Forelimb muscle (tissue), 1 donor: ENCODE measurements around the gene TCF12. TPM values are rescaled to one million over a fixed set of nuclear protein-coding genes. Genes with fewer than 3 reads are reported as not detected.

Experiments
- DNase-seq: peaks from one replicate; pipeline ENCODE4 v3.0.0-alpha.2; 2013; ENCODE audit warnings: low read depth
- polyA plus RNA-seq: library from polyadenylated mRNA; unstranded; fragments of 120-200 nt; gene quantifications from one replicate; pipeline ENCODE4 v1.2.1, GENCODE V29; 2013; ENCODE audit not compliant: insufficient read length

TCF12 gene
- polyA plus RNA-seq, 1 donor: 109 TPM

DNA sequence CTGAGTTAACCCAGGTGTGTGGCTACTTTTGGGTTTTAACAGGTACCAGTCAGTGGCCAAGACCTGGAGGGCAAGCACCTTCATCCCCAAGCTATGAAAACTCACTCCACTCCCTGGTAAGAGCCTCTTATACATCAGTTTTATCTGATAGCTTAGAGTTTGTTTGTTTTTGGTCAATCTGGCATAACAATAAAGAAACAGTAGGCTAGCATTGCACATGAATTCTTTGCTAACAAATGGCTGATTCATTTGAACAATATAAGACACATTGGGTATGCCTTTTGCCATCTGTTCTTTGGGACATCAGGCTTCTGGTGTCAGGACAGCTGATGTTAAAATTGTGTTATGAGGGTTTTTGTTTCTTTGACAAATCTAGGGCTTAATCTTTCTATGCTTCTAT is 332.9 kb downstream of the TCF12 start:
- no peak for DNase-seq

DNA sequence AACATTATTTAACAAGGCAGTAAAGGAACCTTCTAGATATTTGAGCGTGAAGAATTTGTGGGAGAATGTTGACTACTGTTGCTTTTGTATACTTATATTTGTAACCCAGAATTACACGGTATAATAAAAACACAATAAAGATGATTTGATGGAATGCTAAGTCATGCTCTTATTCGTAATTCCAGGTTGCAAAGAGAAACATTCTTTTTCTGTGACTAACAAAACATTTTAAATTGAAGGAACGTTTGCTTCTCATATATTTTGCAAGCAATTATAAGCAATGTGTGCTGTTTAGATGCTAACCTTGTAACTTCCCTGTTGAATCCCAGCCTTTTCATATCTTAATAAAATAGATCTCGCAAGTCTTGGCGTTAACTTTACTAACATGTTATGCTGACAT is 333.5 kb downstream of the TCF12 start:
- no peak for DNase-seq

DNA sequence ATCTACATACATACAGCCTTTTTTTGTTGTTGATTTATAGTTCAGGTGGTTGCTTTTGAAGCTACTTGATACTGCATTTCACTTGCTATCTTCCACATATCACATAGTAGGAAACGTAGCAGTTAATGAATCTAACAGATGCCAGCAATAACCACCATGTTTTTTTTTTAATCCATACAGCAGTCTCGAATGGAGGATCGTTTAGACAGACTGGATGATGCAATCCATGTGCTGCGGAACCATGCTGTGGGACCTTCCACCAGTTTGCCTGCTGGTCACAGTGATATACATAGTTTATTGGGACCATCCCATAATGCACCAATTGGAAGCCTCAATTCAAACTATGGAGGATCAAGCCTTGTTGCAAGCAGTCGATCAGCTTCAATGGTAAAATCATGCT is 334.6 kb downstream of the TCF12 start:
- DNase-seq: no peak

DNA sequence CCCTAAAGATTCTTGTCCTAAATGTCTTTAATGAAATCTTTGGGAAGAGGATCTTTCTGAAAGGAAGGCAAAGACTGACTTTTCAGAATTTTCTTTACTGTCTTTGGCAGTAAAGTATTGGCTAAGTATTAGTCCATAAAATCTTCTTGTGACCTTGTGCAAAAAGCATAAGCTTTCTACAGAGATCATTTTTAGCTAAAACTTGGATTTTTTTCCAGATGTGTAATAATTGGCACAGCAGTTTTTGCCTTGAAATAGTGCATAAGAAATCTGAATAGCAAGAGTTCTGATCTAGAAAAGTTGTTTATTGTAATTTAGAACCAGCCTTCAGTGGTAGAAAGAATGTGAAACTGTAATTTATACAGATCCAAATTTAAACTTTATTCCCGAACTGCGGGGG is 335.1 kb downstream of the TCF12 start:
- peak; percentile 25 for DNase-seq

DNA sequence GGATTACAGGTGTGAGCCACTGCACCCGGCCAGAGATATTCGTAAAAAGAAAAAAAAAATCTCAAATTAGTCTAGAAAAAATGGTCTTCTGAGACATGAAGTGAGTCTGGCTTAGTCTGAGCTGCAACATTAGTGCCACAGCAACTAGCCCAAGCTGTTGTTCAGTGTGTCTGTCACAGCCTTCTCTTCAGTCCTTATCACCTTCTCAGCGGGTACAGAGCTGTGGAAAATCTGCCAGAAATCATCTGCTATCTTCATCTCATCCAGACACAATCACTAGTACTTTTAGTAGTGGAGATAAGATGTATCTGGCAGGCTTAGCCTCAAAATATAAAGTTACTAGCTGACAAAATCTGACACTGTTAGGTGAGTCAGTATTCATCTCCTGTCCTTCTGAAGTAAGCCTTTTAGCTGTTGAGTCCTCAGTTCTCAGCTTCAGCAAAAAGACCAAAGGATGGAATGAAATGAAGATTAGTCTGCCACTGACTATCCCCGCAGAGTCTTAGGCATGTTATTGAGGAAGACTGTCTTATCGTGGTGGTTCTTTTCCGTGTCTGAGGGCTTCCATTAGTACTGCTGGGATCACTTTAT is 337.4 kb downstream of the TCF12 start:
- no peak for DNase-seq

DNA sequence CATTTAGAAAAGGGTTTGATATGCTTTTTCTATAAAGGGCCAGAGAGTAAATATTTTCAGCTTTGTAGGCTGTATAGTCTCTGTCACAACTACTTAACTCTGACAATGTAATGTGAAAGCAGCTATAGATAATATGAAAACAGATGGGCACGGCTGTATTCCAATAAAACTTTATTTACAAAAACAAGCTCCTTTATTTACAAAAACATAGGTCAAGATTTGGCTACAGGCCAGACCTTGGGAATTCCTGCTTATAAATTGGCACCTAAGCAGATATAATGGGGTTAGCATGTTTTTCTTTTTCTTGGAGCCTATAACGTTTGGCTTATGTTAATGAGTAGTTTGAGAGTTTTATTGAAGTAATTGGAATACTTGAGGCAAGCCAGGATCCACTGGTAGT is 338.5 kb downstream of the TCF12 start:
- no peak for DNase-seq

DNA sequence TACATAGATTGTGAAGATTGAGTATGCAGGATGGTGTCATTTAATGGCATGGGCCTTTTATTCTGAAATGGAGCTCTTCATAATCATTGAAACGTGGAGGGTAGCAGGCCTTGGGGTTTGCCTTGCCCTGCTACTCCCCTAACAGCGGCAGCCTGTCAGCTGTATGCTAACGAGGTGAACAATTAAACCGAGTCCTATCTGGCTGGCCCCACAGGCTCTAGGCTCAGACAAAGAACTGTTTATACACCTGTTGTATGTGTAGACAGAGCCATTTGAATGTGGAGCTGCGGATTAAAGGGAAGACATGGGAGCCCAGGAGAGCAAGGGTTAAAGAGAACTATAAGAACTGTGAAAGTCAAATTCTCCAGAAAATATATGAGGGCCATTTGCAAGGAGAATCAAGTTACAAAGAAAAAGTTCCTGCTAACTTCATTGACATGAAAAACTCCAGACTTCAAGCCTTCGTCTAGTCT is 341.2 kb downstream of the TCF12 start:
- DNase-seq: no peak

DNA sequence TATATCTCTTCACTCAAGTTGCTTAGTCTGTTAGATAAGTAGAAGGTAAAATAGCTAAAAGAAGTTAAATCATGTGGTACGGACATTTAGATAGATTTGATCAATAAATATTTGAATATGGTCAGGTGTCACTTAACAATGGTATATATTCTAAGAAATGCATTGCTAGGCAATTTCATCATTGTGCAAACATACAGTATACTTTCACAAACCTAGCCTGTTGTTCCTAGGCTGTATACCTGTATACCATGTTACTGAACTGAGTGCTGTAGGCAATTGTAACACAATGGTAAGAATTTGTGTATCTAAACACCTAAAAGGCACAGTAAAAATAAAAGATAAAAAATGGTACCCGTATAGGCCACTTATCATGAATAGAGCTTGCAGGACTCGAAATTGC is 345.1 kb downstream of the TCF12 start:
- DNase-seq: no peak

DNA sequence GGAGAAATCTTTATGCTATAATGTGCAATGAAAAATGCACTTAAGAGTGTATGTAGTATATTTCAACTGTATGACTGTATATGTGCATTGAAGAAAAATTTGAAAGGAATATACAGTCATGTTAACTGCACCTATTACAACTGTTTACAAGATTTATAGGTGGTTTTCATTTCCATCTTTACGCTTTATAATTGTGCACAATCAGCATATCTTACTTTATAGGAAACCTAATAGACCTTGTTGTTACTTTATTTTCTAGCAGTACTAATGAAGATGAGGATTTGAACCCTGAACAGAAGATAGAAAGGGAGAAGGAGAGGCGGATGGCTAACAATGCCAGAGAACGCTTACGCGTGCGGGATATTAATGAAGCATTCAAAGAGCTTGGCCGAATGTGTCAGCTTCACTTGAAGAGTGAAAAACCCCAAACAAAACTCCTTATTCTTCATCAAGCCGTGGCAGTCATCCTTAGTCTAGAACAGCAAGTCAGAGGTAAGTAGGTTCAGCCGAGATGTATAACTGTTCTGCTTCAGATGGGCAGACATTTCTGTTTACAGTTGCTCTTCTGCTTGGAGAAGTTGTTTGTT is 354.4 kb downstream of the TCF12 start:
- no peak for DNase-seq

DNA sequence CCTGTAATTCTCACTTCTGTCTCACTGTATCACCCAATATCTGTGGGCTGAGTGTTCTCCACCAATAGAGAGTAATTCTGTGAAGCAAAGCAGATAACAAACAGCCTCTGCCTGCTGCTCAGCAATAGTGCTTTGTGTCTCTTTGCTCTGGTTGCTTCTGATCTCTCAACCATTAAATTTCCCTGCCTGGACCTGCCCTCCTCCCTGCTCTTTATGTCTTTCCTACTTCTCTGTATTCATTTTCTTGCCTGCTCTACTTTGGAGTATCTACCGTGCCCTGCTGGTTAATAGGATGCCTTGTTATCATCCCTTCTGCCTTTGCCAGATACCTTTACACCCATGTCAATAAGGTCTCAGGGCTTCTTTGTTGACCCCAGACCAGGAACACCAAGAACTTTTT is 355.0 kb downstream of the TCF12 start:
- no peak for DNase-seq

DNA sequence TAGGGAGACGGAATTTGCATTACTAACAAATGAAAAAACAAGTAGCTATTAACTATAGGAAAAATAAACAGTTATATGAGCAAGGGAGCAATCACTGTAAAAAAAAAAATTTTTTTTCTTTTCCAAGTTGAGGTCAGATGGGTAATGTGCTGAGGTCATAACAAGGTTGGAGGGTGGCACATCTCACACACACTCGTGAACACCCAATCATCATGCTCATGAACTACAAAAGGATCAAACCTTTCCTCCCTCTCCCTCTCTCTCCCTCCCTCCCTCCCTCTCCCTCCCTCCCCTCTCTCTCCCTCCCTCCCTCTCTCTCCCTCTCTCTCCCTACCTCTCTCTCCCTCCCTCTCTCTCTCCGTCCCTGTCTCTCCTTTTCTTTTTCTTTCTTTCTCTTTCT is 360.0 kb downstream of the TCF12 start:
- DNase-seq: no peak

DNA sequence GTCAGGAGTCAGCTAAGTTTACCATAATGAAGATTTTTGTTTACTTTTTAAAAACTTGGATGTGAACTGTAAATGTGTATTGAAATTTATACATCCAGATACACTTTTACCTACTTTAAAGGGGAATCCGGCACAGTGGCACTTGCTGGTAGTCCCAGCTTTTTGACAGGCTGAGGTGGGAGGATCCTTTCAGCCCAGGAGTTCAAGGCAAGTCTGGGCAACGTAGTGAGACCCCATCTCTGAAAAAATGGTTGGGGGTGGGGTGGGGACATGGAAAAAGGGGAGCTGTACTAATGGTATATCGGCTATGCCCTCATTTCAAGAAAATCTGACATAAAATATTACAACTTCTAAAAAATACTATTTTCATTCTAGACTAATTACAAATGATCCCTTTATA is 362.0 kb downstream of the TCF12 start:
- DNase-seq: no peak

DNA sequence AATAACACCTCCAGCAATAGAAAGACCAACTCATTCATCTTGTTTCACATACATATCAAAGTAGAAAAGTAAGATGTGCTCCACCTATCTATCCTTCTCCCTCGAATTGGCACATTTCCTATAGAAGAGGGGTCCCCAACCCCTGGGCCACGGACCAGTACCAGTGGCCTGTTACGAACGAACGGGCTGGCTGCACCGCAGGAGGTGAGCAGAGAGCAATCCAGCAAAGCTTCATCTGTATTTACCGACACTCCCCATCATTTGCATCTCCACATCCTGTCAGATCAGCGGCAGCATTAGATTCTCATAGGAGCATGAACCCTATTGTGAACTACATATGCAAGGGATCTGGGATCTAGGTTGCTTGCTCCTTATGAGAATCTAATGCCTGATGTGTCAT is 362.9 kb downstream of the TCF12 start:
- no peak for DNase-seq

DNA sequence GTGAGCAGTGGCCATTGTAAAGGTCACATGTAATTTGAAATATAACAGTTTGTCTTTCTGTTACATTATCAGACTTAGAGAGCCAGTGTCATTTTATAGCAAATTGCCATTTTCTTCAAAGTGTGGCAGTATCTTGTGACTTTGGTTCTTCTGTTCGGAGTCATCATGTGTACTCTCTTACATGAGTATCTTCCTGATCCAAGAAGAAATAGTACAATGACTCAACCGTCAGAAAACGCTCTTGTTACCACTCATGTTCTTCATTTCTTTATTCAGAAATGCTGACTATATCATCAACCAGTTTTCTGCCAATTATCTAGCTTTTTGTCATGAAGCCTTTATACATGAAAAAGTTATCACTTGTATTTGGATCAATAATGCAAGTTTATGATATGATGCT is 364.2 kb downstream of the TCF12 start:
- no peak for DNase-seq

DNA sequence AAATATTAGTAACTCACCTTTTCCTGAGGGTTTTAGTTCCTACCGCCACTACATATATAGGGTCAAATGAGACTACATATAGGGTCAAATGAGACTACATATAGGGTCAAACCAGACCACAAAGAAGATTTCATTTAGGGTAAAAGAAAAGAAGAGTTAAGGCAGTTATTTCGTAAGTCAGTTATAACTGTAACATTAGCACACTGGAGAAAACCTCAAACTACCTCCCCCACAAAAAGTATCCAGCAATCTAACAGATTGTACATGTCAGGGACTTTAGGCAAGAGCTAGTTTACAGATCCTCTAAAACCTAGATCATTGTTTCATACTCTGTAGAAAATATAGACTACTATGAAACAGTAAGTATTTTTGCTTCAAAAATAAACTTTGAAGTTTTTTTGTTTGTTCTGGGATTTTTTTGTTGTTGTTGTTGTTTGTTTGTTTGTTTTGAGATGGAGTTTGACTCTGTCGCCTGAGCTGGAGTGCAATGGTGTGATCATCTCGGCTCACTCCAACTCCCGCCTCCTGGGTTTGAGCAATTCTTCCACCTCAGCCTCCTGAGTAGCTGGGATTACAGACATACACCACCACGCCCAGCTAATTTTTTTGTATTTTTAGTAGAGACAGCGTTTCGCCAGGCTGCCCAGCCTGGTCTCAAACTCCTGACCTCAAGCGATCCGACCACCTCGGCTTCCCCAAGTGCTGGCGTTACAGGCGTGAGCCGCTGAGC is 365.5 kb downstream of the TCF12 start:
- no peak for DNase-seq

DNA sequence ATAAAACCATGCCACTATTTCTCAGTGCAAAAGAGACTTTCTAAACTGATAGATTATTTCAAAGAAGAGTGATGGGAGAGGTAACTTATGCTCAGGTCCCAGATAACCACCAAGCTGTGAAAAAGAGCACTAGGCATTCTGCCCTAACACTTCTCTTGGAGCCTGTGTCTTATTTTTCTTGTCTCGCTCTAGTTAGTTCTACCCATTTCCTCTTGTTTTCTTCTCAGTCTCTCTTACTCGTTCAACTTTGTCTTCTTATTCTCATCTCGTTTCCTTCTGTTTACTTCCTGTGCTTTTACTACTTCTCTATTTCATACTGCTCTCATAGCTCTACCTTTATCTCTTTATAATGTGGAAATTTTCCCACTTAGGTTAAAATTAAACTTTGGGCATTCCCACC is 366.1 kb downstream of the TCF12 start:
- DNase-seq: no peak

DNA sequence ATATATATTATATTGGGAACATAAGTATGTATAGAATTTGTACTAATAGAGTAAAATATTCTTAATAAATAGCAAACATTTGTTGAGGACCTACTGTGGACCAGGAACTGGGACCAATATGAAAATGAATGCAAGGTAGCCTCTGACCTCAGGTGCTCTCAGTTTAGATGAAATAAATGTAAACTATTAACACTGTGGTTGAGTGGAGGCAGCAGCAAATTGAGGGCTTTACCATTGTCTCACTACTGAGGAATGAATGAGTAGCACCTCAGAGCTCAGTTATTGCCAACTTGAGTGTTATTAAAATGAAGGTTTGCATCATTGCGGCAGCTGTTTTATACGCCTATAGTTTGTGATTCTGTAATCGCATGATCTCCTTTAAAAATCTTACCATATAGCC is 366.9 kb downstream of the TCF12 start:
- no peak for DNase-seq

DNA sequence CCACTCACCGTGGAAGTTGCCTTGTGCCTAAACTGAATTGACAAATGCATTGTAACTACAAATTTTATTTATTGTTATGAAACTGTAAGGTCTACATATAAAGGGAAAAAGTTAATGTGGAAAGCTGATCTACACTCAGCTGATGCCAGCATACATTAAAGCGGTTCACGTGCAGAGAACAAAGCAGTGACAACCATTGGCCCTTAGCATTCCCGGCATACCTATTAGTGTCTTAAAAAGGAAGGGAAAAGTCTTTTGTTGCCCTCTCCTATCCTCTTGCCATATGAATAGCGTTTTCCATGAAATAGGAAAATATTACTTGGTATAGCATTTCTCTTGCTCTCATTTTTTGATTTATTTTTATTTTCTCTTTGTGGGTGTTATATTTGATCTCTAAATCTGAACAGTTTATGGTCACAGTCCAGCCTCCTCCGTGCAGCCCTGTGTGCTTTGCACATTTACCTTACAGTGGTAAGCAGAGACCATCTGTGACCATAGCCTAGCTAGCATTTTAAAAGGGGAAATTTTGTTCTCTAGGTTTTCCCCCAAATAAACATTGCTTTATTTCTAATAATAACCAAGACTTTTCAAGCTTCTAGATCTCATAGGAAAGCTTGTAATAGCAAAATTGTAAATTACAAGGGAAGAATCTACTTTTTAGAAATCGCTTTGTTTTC is 368.1 kb downstream of the TCF12 start:
- DNase-seq: no peak

DNA sequence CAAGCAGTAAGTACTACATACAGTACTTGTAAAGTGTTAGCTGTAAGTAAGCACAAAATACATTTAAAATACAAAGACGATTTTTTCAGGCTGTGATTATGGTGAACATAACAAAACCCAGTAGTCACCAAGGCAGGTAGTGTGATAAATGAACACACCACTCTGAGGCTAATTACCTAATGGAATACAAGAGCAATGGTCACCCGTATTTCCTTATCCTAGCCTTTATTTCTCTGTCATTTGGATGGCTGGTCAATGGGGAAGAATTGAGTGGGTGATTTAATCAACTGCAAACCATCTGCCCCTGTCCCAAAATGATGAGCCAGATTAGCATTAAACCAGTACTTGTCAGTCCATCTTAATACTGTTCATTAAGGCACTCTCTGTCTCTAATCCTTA is 368.7 kb downstream of the TCF12 start:
- no peak for DNase-seq

DNA sequence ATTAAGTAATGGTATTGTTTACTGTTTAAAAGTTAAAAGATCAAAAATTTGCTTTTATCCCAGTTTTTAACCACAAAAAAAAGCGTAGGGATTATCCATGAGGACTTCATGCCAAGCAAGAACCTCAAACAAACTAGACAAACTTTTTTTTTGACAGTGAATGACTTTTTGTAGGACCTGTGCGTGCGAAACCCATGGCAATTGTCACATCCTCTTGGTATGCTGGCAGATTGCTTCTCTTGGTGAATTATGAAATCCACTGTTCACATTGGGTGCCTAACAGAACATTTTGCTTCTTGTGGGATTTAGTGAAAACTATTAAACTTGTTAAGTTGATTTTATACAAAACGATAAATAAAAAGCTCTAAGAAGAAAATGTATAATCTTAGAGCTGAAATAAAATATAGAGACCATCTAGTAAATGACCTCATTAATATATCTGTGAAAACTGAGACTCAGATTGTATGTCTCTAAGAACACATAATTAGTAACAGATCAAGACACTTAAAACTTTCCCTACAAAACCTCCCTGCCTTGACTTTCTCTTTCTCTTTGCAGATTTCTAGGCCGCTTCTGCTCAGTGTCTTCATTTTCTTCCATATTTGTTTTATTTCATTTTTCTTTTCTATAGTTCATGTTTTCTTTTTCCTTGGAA is 370.6 kb downstream of the TCF12 start:
- no peak for DNase-seq

DNA sequence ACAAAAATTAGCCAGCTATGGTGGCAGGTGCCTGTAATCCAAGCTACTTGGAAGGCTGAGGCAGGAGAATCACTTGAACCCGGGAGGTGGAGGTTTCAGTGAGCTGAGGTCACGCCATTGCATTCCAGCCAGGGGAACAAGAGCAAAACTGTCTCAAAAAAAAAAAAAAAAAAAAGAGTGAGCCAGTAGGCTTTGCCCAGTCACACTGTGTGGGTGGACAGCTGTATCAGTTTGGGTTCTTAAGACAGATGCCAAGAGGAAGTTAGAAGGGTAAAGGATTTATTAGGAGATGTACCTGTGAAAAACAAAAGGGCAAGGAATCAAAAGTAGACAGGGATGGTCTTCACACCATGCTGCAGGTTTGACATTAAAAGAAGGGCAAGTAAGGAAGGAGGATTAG is 371.7 kb downstream of the TCF12 start:
- DNase-seq: no peak

DNA sequence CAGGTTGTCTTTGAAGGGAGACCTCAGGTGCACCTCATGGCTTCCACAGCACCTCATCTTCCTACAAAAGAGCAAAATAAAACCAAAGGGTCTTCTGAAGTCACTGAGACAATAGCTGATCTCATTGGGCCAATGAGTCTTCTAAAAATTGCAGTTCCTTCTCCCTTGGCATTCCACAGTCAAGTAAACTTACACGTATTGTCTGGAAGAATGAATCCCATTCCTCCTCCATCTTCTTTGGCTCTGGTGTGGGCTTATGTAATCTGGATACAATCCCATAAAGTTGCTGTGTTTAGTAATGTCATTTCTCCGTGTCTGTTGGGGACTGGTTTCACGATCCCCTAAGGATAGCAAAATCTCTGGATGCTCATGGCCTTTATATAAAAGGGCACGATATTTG is 372.4 kb downstream of the TCF12 start:
- DNase-seq: no peak
